UCSD-AML1 (cell line): ENCODE results near the gene TEX26.

Experiments used
- DNase-seq: peaks from one replicate; lab custom pipeline; 2025; ENCODE audit not compliant: unreplicated experiment; lab: John Stamatoyannopoulos, UW

TEX26 gene

DNA sequence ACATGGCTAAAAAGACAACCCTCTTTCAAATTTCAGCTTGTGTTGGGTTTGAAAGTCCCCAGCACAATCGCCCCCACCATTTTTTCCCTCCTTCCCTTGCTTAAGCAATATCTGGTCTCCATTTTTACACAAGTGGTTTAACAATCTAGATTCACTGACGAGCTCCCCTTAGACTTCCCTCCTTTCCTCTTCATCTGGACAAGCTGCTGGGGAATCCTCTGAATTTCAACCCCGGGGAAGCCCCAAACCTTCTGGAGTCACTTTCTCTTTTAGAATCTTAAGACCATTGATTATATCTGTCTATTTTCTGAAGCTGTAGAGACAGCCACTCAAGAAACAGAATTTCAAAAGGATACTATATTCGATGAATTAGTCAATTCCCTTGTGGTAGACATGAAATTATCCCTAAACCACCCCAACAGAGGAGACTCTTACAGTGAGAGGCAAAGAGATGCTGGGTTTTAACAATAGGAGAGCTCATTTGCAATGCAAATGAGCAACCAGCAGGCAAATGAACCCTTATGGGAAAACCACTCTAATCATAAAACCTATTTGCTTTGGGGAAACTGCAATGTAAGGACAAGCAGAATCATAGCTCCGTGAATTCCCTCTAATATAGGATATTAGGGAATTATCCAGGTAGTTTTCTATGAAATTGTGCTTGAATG, 78.9 kb downstream of the TEX26 start:
- DNase-seq, result no peak

DNA sequence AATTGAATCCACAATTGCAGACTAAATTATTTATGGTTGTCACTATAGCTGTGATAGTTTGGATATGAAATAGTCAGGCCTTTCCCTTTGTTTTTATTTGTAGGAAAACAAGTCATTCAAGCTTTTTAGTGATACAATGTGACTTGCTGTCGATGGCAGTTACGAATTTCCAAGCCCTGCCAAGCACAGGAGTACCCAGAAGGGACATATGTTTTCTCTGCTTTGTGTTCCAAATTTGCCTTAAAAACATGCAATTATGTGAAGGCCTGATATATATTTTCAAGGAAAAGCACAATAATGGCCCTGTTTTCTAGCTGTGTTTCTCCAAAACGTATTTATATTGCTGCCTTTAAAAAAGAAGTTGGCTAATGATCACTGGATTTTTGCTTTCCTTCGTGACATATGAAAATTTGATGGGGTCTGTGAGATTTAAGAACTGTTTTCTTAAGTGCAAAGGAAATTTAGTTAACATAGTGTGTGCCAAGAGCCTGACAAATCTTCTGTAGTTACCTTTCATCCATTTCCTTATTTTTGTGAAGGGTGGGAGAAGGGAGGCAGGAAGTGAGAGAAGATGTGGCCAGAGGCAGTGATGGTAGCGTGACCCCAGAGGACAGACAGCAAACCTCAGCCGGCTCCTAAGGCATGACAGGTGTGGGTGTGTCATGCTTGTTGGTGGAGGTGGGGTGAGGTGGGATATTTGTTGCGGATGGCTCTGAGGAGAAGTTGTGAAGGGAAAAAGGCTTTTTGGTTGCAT, 79.6 kb downstream of the TEX26 start:
- no peak for DNase-seq

DNA sequence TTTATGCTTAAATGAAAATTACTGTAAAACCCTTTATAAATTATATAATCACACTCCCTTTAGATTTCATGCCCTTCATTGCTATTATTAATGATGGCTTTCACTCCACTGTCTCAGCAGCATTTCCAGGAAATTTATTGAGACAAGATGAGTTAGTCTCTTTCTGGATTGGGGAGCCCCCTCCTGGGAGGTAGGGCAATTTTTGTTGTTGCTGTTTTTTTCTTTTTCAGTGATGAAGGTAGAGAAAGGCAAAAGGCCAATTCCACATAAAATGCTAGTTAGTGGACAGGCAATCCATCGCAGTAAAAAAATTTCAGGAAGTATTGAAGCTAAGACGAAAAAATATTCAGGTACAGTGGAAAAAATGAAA, 80.2 kb downstream of the TEX26 start:
- DNase-seq, result no peak

DNA sequence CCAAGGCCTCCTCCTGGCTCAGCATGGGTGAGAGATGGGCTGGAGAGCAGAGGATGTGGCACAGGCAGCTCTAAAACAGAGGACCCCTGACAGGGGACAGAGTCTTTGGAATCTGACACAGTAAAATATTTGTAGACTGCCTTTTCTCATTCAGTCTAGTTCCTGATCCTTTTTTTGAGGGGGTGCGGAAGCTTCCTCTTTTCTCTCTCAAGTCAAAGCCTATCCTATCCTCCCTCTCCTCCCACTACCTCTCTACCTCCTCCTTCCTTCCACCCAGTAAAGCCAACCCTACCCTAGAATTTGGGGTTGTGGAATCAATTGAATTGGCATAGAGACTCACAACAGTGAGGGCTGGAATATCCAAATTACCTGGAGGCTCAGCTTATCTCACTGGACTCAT, 82.0 kb downstream of the TEX26 start:
- DNase-seq, result no peak

DNA sequence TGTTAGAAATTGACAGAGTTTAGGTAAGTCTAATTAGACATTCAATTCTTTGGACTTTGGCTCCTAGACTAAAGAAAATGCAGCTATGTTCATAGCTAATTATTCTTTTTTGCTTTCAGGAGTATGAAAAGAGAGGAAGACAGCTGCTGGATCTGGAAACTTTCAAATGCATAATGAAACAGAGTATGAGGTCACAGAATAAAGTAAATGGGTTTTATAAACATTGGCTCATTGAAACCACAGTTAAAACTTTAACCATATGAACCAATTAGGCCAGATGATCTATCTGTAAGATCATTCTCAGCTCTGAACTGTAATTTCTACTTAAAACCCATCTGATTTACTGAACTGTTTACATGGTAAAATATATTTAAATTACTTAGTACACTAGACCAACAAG, 82.7 kb downstream of the TEX26 start:
- no peak for DNase-seq

DNA sequence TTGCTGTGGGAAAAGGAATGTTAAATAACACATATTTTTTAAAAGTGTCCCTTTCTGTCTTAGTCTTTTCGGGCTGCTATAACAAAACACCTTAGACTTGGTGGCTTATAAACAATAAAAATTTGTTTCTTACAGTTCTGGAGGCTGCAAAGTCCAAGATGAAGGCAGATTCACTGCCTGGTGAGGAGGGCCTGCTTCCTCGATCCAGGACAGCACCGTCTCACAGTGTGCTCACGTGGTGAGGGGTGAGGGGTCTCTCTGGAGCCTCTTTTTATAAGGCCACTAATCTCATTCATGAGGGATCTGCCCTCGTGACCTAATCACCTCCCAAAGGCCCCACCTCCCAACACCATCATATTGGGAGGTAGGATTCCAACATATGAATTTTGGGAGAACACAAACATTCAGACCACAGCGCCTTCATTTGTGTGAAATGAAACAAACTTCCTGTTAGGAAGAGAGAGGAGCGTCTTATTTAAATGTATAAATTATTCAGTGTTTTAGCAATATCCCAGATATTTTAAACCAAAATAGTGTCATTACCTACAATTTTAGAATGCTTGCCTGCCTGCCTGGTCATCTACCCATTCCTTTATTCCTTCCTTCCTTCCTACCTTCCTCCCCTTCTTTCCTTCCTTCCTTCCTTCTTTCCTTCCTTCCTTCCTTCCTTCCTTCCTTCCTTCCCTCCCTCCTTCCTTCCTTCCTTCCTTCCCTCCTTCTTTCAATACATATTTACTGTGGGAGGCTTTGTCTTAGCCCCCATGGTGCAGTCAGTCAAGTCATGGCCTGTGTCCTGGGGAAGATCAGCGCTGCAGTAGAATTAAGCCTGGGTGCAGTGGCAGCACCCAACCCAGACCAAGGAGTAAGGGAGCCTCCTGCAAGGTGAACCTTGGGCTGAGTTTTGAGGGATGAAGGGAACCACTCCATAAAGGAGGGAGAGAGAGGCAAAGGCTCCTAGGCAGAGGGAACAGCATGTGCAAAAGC, 84.2 kb downstream of the TEX26 start:
- no peak for DNase-seq

DNA sequence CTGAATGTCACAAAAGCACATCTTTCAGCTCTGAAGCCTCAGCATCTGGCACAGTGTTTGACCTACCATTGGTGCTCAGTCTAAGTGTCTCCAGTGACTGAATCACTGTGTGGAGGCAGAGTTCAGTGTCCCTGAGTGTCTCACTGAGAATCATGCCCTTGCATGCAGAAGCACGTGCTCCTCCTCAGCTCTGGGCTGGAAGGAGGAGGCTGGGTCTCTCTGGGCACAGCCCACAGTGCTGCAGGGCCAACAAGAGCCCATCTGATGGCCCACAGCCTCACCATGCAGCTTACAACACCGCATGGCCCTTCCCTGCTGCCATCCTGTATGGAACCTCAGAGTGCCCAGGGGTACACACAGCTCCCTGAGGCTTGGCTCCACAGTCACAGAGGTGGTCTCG, 86.1 kb downstream of the TEX26 start:
- no peak for DNase-seq

DNA sequence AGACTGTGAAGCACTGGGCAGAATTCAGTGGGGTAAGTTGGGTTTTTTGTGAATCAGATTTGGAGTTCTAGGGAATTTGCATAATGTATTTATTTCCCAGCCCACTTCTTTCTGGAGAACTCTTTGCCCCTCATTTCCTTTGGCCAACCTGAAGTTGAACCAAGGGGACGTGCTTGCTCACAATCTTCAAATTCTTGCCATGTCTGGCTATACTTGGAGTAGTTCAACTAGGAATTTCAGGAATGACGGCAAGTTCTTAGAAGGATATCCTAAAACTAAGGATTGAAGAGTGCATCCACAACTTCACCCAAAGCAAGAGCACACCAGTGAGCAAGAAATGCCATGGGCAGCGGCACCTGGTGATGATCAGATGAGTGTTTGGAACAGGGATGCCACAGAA, 88.5 kb downstream of the TEX26 start:
- no peak for DNase-seq

DNA sequence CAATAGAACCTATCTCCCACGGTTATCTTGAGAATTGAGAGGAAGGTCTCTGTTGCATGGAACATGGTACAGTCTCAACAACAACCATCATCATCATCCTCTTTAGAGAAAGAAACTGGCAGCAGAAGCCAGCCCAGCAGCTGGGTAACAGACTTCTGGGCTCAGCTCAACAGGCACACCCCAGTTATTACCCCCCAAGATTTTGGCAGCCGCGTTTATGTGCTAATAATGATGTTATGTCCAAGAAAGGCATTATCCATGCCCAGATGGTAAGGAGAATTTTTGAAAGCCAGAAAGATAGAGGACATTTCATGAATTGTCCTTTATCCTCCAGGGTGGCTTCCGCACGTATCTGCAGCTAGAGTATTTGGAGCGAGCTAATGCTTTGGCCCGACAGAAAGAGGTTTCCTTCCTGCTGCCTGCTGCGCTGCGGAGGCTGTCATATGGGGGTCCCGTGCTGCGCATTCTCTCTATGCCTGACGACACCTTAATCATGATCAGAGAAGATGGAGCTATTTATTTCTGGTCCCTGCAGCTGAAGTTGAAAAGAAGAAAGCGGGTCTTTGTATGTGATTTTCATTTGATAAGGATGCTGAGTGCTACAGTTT, 89.9 kb downstream of the TEX26 start:
- DNase-seq, result no peak

DNA sequence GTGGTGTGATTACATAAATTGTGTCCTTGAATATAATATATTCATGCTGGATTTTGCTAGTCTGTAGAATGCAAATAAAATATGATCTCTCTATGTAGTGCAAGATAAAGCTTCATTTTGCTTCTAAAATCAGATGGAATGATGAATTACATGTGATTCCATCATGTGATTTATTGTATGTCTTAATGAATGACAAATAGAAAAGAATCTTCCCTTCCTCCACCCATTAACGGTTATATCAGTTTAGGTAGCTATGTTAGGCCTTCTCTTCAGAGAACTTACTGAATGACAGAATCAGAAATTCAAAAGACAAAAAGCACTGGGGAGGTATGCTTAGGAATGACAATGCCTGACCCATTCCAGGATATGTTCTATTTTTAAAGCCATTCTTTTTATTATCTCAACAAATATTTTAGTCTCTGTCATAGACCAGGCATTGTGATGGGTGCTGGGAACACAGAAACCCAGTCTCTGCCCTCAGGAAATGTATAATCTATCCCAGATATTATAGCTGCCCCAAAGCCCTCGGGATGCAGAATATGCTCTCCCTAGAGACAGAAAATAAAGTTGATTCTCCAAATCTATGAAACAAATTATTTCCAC, 90.6 kb downstream of the TEX26 start:
- no peak for DNase-seq
